22Rv1 (cell line): ENCODE measurements around the gene SMYD3.

ENCODE experiments used
- H3K27ac ChIP-seq: fragments of 450-650 bp; 2 replicates; pipeline ENCODE4 v1.5.1; 2017
- ZFX ChIP-seq: fragments of 450-650 bp; IDR thresholded peaks from 2 replicates; pipeline ENCODE4 v1.6.1; 2017; ENCODE audit warnings: antibody characterized with exemption, borderline replicate concordance
- TF ChIP-seq, protein P1 (sequence below): fragments of 450-650 bp; IDR thresholded peaks from 2 replicates; pipeline ENCODE4 v1.5.1; 2017; ENCODE audit warnings: mild to moderate bottlenecking

Gene SMYD3

DNA sequence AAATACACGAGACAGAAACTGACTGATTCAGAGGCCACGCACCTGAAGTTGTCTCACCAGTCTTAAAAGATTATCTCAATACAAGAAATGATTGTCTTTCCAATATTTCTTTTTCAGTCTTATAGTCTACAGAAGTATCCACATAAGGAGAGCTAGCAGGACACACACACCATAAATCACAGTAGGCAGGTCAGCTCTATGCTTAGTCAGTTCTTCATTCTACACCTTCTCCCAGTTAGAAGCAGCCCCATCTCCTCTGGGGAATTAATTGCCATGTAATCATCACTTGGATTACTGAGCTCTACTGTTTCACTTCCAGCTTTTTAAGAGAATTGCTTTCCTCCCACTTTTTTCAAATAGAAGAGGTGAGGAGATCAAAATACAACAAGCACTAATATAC lies 59.6 kb downstream of the SMYD3 start:
- no peak overlapping the region for H3K27ac ChIP-seq

DNA sequence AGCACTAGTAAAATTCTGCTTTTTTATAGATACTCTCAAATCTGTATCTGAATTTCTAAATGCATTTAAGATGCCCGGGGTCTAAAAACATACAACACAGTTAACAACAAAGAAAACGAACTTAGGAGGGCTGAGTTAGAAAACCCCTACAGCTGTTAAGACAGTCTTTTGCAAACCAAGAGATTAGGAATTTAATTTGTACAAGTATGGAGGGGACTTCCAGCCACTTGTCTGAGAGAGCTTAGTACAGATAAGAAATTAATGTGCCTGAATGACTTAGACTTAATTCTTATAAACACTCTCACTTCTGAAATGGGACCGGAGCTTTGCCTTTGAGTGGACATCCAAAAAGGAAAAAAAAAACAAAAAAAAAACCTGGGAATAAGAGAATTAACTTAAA lies 61.6 kb downstream of the SMYD3 start:
- TF ChIP-seq ZFX, result no peak
- TF ChIP-seq, protein P1, sequence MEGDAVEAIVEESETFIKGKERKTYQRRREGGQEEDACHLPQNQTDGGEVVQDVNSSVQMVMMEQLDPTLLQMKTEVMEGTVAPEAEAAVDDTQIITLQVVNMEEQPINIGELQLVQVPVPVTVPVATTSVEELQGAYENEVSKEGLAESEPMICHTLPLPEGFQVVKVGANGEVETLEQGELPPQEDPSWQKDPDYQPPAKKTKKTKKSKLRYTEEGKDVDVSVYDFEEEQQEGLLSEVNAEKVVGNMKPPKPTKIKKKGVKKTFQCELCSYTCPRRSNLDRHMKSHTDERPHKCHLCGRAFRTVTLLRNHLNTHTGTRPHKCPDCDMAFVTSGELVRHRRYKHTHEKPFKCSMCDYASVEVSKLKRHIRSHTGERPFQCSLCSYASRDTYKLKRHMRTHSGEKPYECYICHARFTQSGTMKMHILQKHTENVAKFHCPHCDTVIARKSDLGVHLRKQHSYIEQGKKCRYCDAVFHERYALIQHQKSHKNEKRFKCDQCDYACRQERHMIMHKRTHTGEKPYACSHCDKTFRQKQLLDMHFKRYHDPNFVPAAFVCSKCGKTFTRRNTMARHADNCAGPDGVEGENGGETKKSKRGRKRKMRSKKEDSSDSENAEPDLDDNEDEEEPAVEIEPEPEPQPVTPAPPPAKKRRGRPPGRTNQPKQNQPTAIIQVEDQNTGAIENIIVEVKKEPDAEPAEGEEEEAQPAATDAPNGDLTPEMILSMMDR, result no peak
- H3K27ac ChIP-seq, result no peak overlapping the region

More for the DNA sequence above, 59.6 kb downstream of the SMYD3 start:
- TF ChIP-seq, protein P1, result no peak
- no peak for TF ChIP-seq ZFX

DNA sequence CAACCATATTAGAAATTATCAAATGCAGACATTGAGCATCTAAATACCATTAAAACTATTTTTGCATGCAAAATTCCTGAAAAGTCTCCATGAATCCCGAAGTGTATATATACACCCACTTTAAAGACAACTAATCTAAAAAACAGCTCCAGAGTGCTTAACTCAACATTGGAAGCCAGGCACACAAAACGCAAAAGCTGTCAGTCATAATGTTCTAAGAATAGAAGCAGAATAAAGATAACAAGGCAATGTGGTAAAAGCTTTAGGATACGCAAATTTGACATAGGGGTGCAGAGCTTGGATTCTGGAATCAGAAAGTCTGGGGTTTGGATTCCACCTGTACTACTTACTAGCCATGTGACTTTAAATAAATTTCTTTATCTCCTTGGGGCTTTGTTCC lies 62.5 kb downstream of the SMYD3 start:
- H3K27ac ChIP-seq, result no peak overlapping the region
- no peak for TF ChIP-seq ZFX
- TF ChIP-seq, protein P1, result no peak

DNA sequence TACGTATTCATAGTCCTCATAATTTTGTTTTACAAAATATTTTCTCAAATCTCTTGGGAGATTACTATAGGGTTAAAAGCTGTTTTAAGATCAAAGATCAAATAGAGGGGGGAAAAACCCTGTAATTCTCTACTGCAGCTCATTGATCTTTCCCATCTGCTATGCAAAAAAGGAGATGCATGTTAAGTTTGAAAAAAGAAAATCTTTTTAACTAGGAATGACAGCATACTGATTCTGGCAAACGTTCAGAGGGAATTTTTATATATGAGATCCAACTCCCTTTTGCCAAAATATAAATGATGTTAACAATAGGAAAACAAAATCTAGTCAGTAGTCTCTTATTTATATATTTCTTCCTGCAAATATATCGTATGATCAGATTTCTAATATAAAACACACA lies 69.1 kb downstream of the SMYD3 start:
- TF ChIP-seq ZFX, result no peak
- no peak overlapping the region for H3K27ac ChIP-seq

DNA sequence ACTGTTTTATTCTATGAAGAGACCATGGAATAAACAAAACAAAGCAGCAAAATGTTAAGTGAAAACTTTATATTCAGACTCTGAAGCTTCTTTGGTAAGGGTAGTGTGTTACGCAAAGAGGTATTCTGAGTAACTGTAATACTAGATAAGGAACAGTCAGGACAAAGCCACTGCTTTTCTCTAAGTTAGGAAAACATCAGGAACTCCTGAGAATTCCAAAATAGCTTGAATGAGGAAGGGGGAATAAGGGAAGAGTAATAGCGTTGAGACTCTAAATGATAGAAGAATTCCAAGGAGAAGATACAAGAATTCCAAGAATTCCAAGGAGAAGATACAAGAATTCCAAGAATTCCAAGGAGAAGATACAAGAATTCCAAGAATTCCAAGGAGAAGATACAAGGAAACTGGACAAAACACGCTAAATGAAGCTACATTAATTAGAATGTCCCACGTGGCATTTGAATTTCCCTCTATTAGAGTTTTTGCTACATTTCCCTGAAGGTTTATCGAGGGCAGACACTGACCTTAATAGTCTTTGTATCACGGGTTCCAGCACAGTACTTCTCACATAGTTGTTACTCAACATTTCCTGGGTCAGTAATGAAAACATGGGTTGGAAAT lies 71.5 kb downstream of the SMYD3 start:
- TF ChIP-seq, protein P1, result no peak
- TF ChIP-seq ZFX, result no peak
- no peak overlapping the region for H3K27ac ChIP-seq

DNA sequence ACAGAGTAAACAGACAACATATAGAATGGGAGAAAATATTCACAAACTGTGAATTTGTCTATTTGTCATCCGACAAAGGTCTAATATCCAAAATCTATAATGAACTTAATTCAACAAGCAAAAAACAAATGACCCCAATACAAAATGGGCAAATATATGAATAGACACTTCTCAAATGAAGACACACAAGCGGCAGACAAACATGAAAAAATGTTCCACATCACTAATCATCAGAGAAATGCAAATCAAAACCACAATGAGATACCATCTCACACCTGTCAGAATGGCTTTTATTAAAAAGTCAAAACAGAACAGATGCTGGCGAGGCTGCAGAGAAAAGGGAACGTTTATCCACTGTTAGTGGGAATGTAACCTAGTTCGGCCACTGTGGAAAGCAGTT lies 72.7 kb downstream of the SMYD3 start:
- TF ChIP-seq ZFX, result no peak
- TF ChIP-seq, protein P1, result no peak
- no peak overlapping the region for H3K27ac ChIP-seq

DNA sequence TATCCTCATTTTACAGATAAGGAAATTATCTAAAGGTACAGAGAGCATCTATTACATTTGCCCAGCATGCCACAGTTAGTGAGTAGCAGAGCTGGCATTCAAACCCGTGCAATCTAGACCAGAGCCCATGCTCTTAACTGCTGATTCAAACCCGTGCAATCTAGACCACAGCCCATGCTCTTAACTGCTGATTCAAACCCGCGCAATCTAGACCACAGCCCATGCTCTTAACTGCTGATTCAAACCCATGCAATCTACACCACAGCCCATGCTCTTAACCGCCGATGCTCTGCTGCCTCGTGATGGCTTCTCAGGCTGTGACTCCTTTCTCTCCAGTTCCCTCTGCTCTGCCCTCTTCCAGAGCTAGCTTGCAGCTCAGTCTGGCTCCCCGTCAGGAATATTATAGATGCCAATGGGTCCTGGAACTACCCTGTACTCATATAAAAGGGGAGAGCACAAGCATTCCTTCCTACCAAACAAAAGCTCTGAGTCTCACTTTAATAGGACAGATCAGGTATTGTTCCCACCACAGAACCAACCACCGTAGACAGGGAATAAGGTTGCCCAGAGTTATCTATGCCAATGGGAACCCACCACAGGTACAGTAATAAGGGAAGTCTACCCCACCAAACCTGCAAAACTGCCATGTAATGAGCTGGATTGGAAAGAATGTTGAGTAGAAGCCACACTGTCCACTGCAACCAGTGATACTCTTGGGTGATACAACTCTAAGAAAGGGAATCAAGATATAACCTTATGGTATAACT lies 78.4 kb downstream of the SMYD3 start:
- H3K27ac ChIP-seq, result no peak overlapping the region
- TF ChIP-seq ZFX, result no peak
- TF ChIP-seq, protein P1, result no peak
